GM23248 (cell line): ENCODE measurements around the gene PDHX.

Experiments used
- EZH2 ChIP-seq: fragments of 200-600 bp; sonication (generic); IDR thresholded peaks from 2 replicates; pipeline ENCODE4 v1.6.1; 2018; ENCODE audit warnings: antibody characterized with exemption, mild to moderate bottlenecking; ENCODE audit not compliant: insufficient read depth, poor library complexity, severe bottlenecking
- EZH2phosphoT487 ChIP-seq: fragments of 200-600 bp; sonication (generic); IDR thresholded peaks from 2 replicates; pipeline ENCODE4 v1.6.1; 2018; ENCODE audit warnings: antibody characterized with exemption, moderate library complexity, mild to moderate bottlenecking, low read depth; ENCODE audit not compliant: insufficient read depth

DNA sequence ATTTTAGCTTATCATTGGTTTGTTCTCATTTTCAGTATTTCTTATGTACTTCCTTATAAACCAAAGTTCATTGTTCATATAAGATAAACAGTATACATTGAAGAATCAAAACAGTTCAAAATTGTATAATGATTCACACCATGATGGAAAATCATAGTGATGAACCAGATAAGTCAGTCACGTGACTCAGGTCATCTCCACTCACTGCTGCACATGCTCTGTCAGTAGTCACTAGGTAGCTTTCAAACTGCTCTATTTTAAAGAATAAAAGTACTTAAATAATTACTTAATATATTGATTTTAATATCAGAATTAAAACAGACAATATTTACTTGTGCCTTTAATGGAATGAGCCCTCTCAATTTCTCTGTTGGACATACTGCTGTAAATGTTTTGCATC, 37.5 kb downstream of the PDHX start:
- no peak for TF ChIP-seq EZH2
- no peak for TF ChIP-seq EZH2phosphoT487
